Mesenchymal stem cell (in vitro differentiated cells and primary cell): ENCODE measurements around the gene SNRPA.
A peak's percentile ranks its signal among the peaks of the same experiment; 100 is the strongest.

Source experiments
- DNase-seq: peaks from one replicate; pipeline ENCODE4 v3.0.0-alpha.2; 2013
- H2AFZ ChIP-seq: one replicate; pipeline ENCODE4 v1.6.1; 2013; ENCODE audit warnings: low read depth, mild to moderate bottlenecking, control low read depth, inconsistent platforms, low read length, moderate library complexity
- H2AK5ac ChIP-seq: 2 replicates; pipeline ENCODE4 v1.6.1; 2013; ENCODE audit warnings: low read length, moderate library complexity, mild to moderate bottlenecking, inconsistent platforms; ENCODE audit not compliant: severe bottlenecking
- H2BK120ac ChIP-seq: one replicate; pipeline ENCODE4 v1.6.1; 2013; ENCODE audit warnings: low read depth, mild to moderate bottlenecking, inconsistent platforms, low read length, moderate library complexity
- H2BK12ac ChIP-seq, 2 experiments: one replicate each; pipeline ENCODE4 v1.6.1; 2013; ENCODE audit warnings: inconsistent platforms in 2 of 2, low read length in 2 of 2, mild to moderate bottlenecking in 2 of 2, moderate library complexity in 2 of 2, control low read depth in 1 of 2
- H2BK15ac ChIP-seq: one replicate; pipeline ENCODE4 v1.6.1; 2013; ENCODE audit warnings: mild to moderate bottlenecking, low read depth, inconsistent platforms; ENCODE audit not compliant: poor library complexity, severe bottlenecking
- H2BK5ac ChIP-seq: 2 replicates; pipeline ENCODE4 v1.6.1; 2013; ENCODE audit warnings: low read depth, mild to moderate bottlenecking, low read length, control low read depth, inconsistent platforms; ENCODE audit not compliant: poor library complexity, severe bottlenecking
- H3K14ac ChIP-seq, 2 experiments: one replicate each; pipeline ENCODE4 v1.6.1; 2013; ENCODE audit warnings: inconsistent platforms in 2 of 2, low read length in 2 of 2, control low read depth in 1 of 2, mild to moderate bottlenecking in 1 of 2, moderate library complexity in 1 of 2
- H3K18ac ChIP-seq, 2 experiments: one replicate each; pipeline ENCODE4 v1.6.1; 2013; ENCODE audit warnings: inconsistent platforms in 2 of 2, low read length in 2 of 2, control low read depth in 1 of 2, low read depth in 1 of 2, mild to moderate bottlenecking in 1 of 2
- H3K23ac ChIP-seq, 2 experiments: one replicate each; pipeline ENCODE4 v1.6.1; 2013; ENCODE audit warnings: inconsistent platforms in 2 of 2, low read length in 2 of 2, mild to moderate bottlenecking in 2 of 2, moderate library complexity in 2 of 2, control low read depth in 1 of 2
- H3K27ac ChIP-seq: 2 replicates; pipeline ENCODE4 v1.5.1; 2013; ENCODE audit warnings: mild to moderate bottlenecking, moderate library complexity, low read length, control low read depth, inconsistent platforms; ENCODE audit not compliant: poor library complexity, severe bottlenecking
- H3K27me3 ChIP-seq, 2 experiments: 2 replicates each; pipeline versions ENCODE4 v1.6.1 to v1.7.0; 2013; ENCODE audit warnings: low read length in 2 of 2, mild to moderate bottlenecking in 2 of 2, moderate library complexity in 2 of 2, control low read depth in 1 of 2, inconsistent platforms in 1 of 2; ENCODE audit not compliant: control insufficient read depth in 1 of 2, insufficient read depth in 1 of 2
- H3K36me3 ChIP-seq, 2 experiments: 2 replicates each; pipeline versions ENCODE4 v1.6.1 to v1.7.0; 2013; ENCODE audit warnings: low read length in 2 of 2, control low read depth in 1 of 2, inconsistent platforms in 1 of 2, low read depth in 1 of 2, mild to moderate bottlenecking in 1 of 2; ENCODE audit not compliant: insufficient read depth in 2 of 2, control insufficient read depth in 1 of 2
- H3K4ac ChIP-seq, 2 experiments: one replicate each; pipeline ENCODE4 v1.6.1; 2013; ENCODE audit warnings: inconsistent platforms in 2 of 2, low read length in 2 of 2, mild to moderate bottlenecking in 2 of 2, moderate library complexity in 2 of 2, control low read depth in 1 of 2, low read depth in 1 of 2
- H3K4me1 ChIP-seq: 2 replicates; pipeline ENCODE4 v1.6.1; 2013; ENCODE audit warnings: low read depth, low read length, control low read depth; ENCODE audit not compliant: control insufficient read depth, insufficient read depth
- H3K4me2 ChIP-seq: 2 replicates; pipeline ENCODE4 v1.6.1; 2013; ENCODE audit warnings: low read length, mild to moderate bottlenecking, inconsistent platforms; ENCODE audit not compliant: poor library complexity, severe bottlenecking
- H3K4me3 ChIP-seq, 2 experiments: 2 replicates each; pipeline versions ENCODE4 v1.5.1 to v1.7.0; 2013; ENCODE audit warnings: low read length in 2 of 2, mild to moderate bottlenecking in 2 of 2, control low read depth in 1 of 2, low read depth in 1 of 2; ENCODE audit not compliant: insufficient read depth in 1 of 2
- H3K79me1 ChIP-seq: replicated peaks from 2 replicates; pipeline ENCODE4 v1.6.1; 2013; ENCODE audit warnings: mild to moderate bottlenecking, control low read depth, low read length, inconsistent platforms; ENCODE audit not compliant: poor library complexity, severe bottlenecking
- H3K9ac ChIP-seq: 2 replicates; pipeline ENCODE4 v1.7.0; 2013; ENCODE audit warnings: mild to moderate bottlenecking, low read length, moderate library complexity
- H3K9me3 ChIP-seq: 2 replicates; pipeline ENCODE4 v1.7.0; 2013; ENCODE audit warnings: mild to moderate bottlenecking, low read length; ENCODE audit not compliant: control insufficient read depth
- H4K8ac ChIP-seq: one replicate; pipeline ENCODE4 v1.6.1; 2013; ENCODE audit warnings: inconsistent platforms, mild to moderate bottlenecking, low read length, moderate library complexity
- H4K91ac ChIP-seq: one replicate; pipeline ENCODE4 v1.6.1; 2013; ENCODE audit warnings: mild to moderate bottlenecking, low read length, inconsistent platforms
- WGBS: methylation state at CpG from one replicate; pipeline ENCODE4 v1.1.7; 2013; ENCODE audit warnings: mixed read lengths; 5-methylcytosine and 5-hydroxymethylcytosine counted together

SNRPA gene

DNA sequence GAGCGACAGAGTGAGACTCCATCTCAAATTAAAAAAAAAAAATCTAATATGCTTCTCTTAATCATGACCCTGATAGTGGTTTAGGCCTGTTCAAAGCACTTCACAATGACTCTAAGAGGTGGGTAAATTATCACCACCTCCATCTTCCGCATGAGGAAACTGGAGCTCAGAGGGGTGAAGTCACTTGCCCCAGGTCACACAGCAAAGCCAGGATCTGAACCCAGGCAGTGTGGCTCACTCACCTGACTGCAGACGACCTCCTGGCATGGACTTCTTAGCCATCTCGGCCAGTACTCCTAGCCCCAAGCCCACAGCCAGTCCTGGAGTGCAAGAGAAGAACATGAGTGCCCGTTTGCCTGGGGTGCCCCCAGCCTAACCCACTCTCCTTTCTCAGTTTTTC lies 41.2 kb upstream of the SNRPA start:
- WGBS: 93% methylated on average over 5 of the region's 5 CpGs
- H3K36me3 ChIP-seq: peaks cover 36 to 52% of the 10 kb centered on the region in 2 experiments

DNA sequence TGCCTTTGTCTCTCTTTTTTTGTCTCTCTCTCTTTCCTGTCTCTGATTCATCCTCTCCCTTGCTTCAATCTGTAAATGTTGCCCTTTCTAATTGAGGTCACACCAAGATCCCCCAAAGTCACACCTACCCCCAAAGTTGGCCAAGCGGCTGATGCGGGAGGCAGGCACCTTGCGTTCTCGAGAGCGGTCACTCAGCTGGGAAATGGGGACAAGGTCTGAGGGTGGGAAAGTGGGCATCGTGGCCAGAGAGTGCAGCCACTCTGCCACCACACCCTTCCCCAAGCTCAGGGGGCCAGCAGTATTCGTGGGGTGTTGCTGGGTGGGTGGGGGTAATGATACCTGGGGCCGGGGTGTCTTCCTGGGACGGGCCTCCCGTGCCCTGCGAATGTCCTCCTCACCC lies 37.1 kb upstream of the SNRPA start:
- H3K14ac ChIP-seq: peak overlapping the region in 1 of 2 experiments; percentile 50
- WGBS: 90% methylated on average over 2 of the region's 11 CpGs
- no peak overlapping the region for H2BK5ac ChIP-seq
- peak overlapping the region in 1 of 2 experiments; percentile 98 for H3K4me3 ChIP-seq
- H3K4me2 ChIP-seq: peak overlapping the region; percentile 80
- peak overlapping the region; percentile 92 for H4K8ac ChIP-seq
- peaks cover 17% of the 10 kb centered on the region for H3K4me1 ChIP-seq
- H3K9me3 ChIP-seq: no peaks in the 10 kb centered on the region
- no peaks in the 10 kb centered on the region for H3K27me3 ChIP-seq
- no peak for DNase-seq
- H3K27ac ChIP-seq: peak overlapping the region; percentile 81
- peaks cover 17 to 30% of the 10 kb centered on the region in 2 experiments for H3K36me3 ChIP-seq
- H3K4ac ChIP-seq: peak overlapping the region; percentile 89
- no peak overlapping the region for H2AFZ ChIP-seq
- H2BK12ac ChIP-seq: peak overlapping the region; percentile 82
- H4K91ac ChIP-seq: peak overlapping the region; percentile 48
- peak overlapping the region; percentile 21 for H2AK5ac ChIP-seq
- peak overlapping the region; percentile 97 for H2BK15ac ChIP-seq
- peaks cover 15% of the 10 kb centered on the region for H3K79me1 ChIP-seq
- peak overlapping the region; percentile 96 for H2BK120ac ChIP-seq
- no peak overlapping the region for H3K23ac ChIP-seq
- peak overlapping the region; percentile 81 to 94 for H3K18ac ChIP-seq
- no peak overlapping the region for H3K9ac ChIP-seq

More for the DNA sequence above, 41.2 kb upstream of the SNRPA start:
- Histone ChIP-seq H2BK5ac (no peak overlapping the region), H4K8ac (no peak overlapping the region), H3K23ac (no peak overlapping the region), H2AFZ (no peak overlapping the region), H3K27ac (no peak overlapping the region), H3K18ac (no peak overlapping the region), H3K4ac (no peak overlapping the region), H2AK5ac (no peak overlapping the region), H3K27me3 (no peaks in the 10 kb centered on the region), H2BK15ac (no peak overlapping the region), H3K9ac (no peak overlapping the region), H2BK12ac (no peak overlapping the region), H4K91ac (no peak overlapping the region), H3K14ac (no peak overlapping the region), H2BK120ac (no peak overlapping the region), H3K4me2 (no peak overlapping the region), H3K9me3 (no peaks in the 10 kb centered on the region), H3K4me3 (no peak overlapping the region), H3K79me1 (peaks cover 24% of the 10 kb centered on the region), H3K4me1 (peaks cover 8% of the 10 kb centered on the region)
- no peak for DNase-seq

DNA sequence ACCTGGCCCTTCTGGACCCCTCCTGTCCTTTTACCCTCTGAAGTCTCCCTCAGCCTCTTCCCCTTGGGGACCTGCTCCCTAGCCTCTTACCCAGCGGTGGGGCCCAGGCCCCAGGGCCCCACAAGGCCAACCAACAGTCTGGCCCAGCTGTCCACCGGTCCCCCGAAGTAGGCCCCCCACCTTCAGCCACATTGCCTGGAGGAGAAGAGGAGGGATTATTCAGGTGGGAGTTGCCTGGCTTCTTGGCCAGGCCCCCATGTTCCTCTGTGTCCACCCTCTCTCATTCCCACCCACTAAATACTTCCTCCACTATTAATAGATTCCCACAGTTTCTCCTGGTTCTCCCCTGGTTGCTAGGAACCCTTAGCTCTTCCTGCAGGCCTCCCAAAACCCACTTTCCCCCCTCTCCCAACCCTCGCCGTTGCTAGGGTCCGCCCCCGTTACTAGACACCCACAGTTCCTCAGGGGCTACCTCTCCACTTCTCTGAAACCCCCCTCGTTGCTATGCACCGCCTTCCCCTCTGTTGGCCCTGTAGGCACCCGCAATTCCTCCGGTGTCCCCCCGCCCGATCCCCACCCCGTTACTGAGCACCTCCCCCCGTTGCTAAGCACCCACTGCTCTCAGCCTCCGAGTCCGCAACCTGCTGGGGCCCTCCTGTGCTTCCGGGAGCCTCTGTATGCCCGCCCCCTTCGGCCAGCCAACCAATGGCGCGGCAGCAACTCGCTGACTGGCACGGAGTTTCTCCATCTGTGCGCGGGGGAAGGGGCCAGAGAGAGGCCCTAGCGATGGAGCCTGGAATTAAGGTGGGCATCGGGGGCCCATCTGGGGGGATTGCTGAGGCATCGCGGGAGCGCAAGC lies 36.3 kb upstream of the SNRPA start:
- WGBS: 8% methylated on average over 31 of the region's 31 CpGs
- DNase-seq: peak; percentile 95

DNA sequence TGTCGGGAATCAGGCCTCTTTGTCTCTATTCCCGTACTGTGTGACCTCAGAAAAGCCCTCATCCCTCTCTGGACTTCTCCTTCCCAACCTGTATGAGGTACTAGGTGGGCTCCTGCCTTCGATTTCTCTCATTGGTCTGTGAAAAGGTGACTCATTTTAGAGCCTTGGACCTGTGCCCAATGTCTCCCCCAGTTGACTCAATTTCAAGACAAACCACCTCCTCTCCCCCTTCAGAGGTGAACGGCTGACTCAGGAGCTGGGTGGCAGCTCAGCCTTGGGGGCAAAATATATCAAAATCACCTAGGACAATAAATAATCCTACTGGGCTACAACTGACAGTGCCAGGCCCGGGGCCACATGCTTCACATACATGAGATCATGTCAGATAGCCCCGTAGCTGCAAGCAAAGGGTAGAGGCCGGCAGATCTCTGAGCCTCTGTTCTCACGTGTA lies 34.9 kb upstream of the SNRPA start:
- DNase-seq: no peak
- H2AFZ ChIP-seq: no peak overlapping the region
- peaks cover 26% of the 10 kb centered on the region for H3K4me1 ChIP-seq
- peak overlapping the region; percentile 54 for H4K8ac ChIP-seq
- peak overlapping the region; percentile 68 for H3K4me2 ChIP-seq
- peak overlapping the region; percentile 95 for H3K27ac ChIP-seq
- 1% methylated on average over 8 of the region's 8 CpGs for WGBS
- H3K4me3 ChIP-seq: peak overlapping the region; percentile 68 to 98
- H2AK5ac ChIP-seq: peak overlapping the region; percentile 96
- peak overlapping the region; percentile 98 for H3K9ac ChIP-seq
- peak overlapping the region; percentile 19 for H2BK120ac ChIP-seq
- H3K27me3 ChIP-seq: no peaks in the 10 kb centered on the region
- H3K36me3 ChIP-seq: peaks cover 13% of the 10 kb centered on the region in 2 experiments
- no peak overlapping the region for H2BK15ac ChIP-seq
- H4K91ac ChIP-seq: peak overlapping the region; percentile 79
- H2BK5ac ChIP-seq: peak overlapping the region; percentile 81
- H3K18ac ChIP-seq: peak overlapping the region; percentile 78 to 84
- H3K14ac ChIP-seq: no peak overlapping the region
- no peak overlapping the region for H3K23ac ChIP-seq
- H3K4ac ChIP-seq: peak overlapping the region; percentile 70 to 92
- peak overlapping the region; percentile 12 to 82 for H2BK12ac ChIP-seq
- H3K9me3 ChIP-seq: no peaks in the 10 kb centered on the region
- H3K79me1 ChIP-seq: peaks cover 10% of the 10 kb centered on the region

More for the DNA sequence above, 36.3 kb upstream of the SNRPA start:
- Histone ChIP-seq H3K79me1 (peaks cover 15% of the 10 kb centered on the region), H3K14ac (peak overlapping the region in 1 of 2 experiments; percentile 44), H3K4me1 (peaks cover 20% of the 10 kb centered on the region), H3K4me3 (peak overlapping the region; percentile 54 to 98), H3K36me3 (peaks cover 17 to 22% of the 10 kb centered on the region in 2 experiments), H2AFZ (peak overlapping the region; percentile 15), H2BK15ac (peak overlapping the region; percentile 97), H2BK120ac (peak overlapping the region; percentile 96), H3K9me3 (no peaks in the 10 kb centered on the region), H4K91ac (peak overlapping the region; percentile 98), H3K23ac (peak overlapping the region in 1 of 2 experiments; percentile 90), H2BK5ac (peak overlapping the region; percentile 90), H3K9ac (peak overlapping the region; percentile 86), H3K27ac (peak overlapping the region; percentile 95), H4K8ac (peak overlapping the region; percentile 92), H3K18ac (peak overlapping the region; percentile 94 to 100), H2AK5ac (peak overlapping the region; percentile 21), H3K4ac (peak overlapping the region; percentile 89 to 98), H3K27me3 (no peaks in the 10 kb centered on the region), H3K4me2 (peak overlapping the region; percentile 85), H2BK12ac (peak overlapping the region; percentile 83 to 99)
